ENCODE data around the gene EHMT1. TPM values are rescaled to one million over a fixed set of nuclear protein-coding genes. Genes with fewer than 3 reads are reported as not detected.

The EHMT1 gene
- total and polyA plus RNA-seq, 2 of the 13 experiments (the other 11 are each of a cell fraction or from before 2014, with no cell fraction given) = 23.0 to 27.1 TPM

- TF ChIP-seq FOXA1 (IDR thresholded peaks at IDR 0.05) (no peak), FOXA1 (CRISPR knock-in tag; IDR thresholded peaks at IDR 0.05) (peak; percentile 70), ZNF543 (CRISPR knock-in tag; IDR thresholded peaks at IDR 0.05) (peak; percentile 47; the same call in 1 of the 2 replicates), NONO (IDR thresholded peaks at IDR 0.05) (no peak), NONO (CRISPR knock-in tag; conservative IDR thresholded peaks at IDR 0.05) (0 out of 2 replicates have a peak, but pooled peaks have one; percentile 64), RFXANK (CRISPR knock-in tag; IDR thresholded peaks at IDR 0.05) (no peak), TCF7 (IDR thresholded peaks at IDR 0.05; ENCODE audit: low read depth) (no peak), ZMYM2 (CRISPR knock-in tag; IDR thresholded peaks at IDR 0.05) (no peak), ZBTB20 (CRISPR knock-in tag; IDR thresholded peaks at IDR 0.05; ENCODE audit: borderline replicate concordance, low read depth) (no peak; the same call in 1 of the 2 replicates), REXO4 (CRISPR knock-in tag; IDR thresholded peaks at IDR 0.05; ENCODE audit: borderline replicate concordance) (no peak), NR2F2 (IDR thresholded peaks at IDR 0.05; ENCODE audit: borderline replicate concordance, low read depth) (no peak), ZFP36L2 (CRISPR knock-in tag; IDR thresholded peaks at IDR 0.05) (no peak), GABPA (IDR thresholded peaks at IDR 0.05; ENCODE audit: low read depth, low read length) (no peak), GABPA (CRISPR knock-in tag; IDR thresholded peaks at IDR 0.05; ENCODE audit: low read depth) (0 out of 2 replicates have a peak, but pooled peaks have one; percentile 22), GRHL1 (CRISPR knock-in tag; conservative IDR thresholded peaks at IDR 0.05) (no peak), ERF (CRISPR knock-in tag; IDR thresholded peaks at IDR 0.05) (peak; percentile 80), ZNF205 (CRISPR knock-in tag; IDR thresholded peaks at IDR 0.05) (no peak), SAFB2 (CRISPR knock-in tag; IDR thresholded peaks at IDR 0.05; ENCODE audit: borderline replicate concordance, low read depth) (0 out of 2 replicates have a peak, but pooled peaks have one; percentile 58), ZNF30 (CRISPR knock-in tag; IDR thresholded peaks at IDR 0.05) (no peak; the same call in 1 of the 2 replicates), ZNF260 (CRISPR knock-in tag; IDR thresholded peaks at IDR 0.05; ENCODE audit: borderline replicate concordance, low read depth) (no peak), MATR3 (CRISPR knock-in tag; IDR thresholded peaks at IDR 0.05) (no peak), PTBP1 (IDR thresholded peaks at IDR 0.05; ENCODE audit: low read depth, low read length, poor library complexity, severe bottlenecking) (no peak), ZSCAN25 (CRISPR knock-in tag; IDR thresholded peaks at IDR 0.05) (peak; percentile 57; the same call in 1 of the 2 replicates), YEATS4 (CRISPR knock-in tag; IDR thresholded peaks at IDR 0.05; ENCODE audit: borderline replicate concordance) (peak; percentile 91; the same call in 1 of the 2 replicates), PLRG1 (conservative IDR thresholded peaks at IDR 0.05) (no peak), ZBTB8A (CRISPR knock-in tag; IDR thresholded peaks at IDR 0.05; ENCODE audit: borderline replicate concordance, low read depth) (no peak), JUN (CRISPR knock-in tag; IDR thresholded peaks at IDR 0.05) (peak; percentile 49; the same call in 1 of the 2 replicates), RFX1 (IDR thresholded peaks at IDR 0.05) (no peak)
- TF ChIP-seq, protein P1, sequence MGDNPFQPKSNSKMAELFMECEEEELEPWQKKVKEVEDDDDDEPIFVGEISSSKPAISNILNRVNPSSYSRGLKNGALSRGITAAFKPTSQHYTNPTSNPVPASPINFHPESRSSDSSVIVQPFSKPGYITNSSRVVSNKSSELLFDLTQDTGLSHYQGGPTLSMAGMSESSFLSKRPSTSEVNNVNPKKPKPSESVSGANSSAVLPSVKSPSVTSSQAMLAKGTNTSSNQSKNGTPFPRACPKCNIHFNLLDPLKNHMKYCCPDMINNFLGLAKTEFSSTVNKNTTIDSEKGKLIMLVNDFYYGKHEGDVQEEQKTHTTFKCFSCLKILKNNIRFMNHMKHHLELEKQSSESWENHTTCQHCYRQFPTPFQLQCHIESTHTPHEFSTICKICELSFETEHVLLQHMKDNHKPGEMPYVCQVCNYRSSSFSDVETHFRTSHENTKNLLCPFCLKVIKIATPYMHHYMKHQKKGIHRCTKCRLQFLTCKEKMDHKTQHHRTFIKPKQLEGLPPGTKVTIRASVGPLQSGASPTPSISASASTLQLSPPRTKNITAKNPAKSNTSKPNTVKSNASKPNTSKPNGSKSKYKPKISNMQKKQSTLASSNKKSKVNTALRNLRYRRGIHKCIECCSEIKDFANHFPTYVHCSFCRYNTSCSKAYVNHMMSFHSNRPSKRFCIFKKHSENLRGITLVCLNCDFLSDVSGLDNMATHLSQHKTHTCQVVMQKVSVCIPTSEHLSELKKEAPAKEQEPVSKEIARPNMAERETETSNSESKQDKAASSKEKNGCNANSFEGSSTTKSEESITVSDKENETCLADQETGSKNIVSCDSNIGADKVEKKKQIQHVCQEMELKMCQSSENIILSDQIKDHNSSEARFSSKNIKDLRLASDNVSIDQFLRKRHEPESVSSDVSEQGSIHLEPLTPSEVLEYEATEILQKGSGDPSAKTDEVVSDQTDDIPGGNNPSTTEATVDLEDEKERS (CRISPR knock-in tag; IDR thresholded peaks at IDR 0.05) = peak; percentile 83; the same call in 1 of the 2 replicates
These were observed 51.8 kb downstream of the EHMT1 start (continued) for GRCh38 chr9:137670391-137671195.

Data from HepG2 (cell line).